Measurements from ENCODE around the gene MGAT5.
"Not testable (repeated sequence)": the region's sequence is repeated elsewhere in the genome, so short reads cannot be mapped to it uniquely, and the experiment has no call there.

MGAT5 gene

DNA sequence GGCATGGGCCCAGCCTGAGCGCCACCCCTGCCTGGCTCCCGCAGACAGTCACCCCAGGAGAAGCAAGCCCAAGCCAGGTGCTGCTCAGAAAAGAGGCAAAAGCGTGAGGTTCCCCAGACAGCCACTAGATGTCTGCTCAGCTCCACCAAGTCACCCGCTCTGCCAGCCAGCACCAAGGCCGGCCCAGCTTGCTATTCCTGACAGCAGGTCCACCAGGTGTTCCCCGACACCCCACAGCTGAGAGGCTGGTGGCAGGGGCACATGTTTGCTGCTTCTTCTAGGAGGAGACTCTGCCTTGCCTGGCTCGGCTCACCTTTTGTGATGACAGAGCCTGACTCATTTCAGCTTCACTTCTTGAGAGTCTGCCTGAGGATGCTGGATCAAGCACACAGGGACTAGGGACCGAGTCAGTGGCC lies 206.7 kb downstream of the MGAT5 start:
- Mint-ChIP-seq H3K4me1 (ENCODE audit: low read depth) (peaks cover 21% of the 10 kb centered on the region), H3K4me3 (no peak overlapping the region), H3K9me3 (no peaks in the 10 kb centered on the region), H3K36me3 (ENCODE audit: low read depth) (peaks cover 2% of the 10 kb centered on the region), H3K27me3 (no peaks in the 10 kb centered on the region), H3K27ac (peak overlapping the region; percentile 47)
- intact Hi-C loops (cut with micrococcal nuclease): no loop called here

DNA sequence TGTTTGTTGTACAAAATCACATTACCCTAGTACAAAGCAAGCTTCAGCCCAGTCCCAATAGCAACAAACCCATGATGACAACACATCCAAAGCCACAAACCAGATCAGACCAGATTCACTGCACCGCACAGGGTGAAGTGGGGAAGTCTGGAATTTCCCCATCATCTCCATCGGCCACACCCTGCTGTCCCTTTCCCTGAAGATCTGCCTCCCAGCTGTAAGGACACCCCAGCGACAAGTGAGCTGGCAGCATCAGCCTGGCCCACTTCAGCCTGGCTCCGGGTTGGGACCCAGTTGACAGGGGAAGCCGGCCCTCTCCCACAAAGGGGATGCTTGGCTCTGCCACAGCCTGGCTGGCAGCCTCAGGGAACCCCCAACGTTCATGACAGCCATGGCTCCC lies 207.6 kb downstream of the MGAT5 start:
- no peaks in the 10 kb centered on the region for H3K9me3 Mint-ChIP-seq
- H3K36me3 Mint-ChIP-seq (ENCODE audit: low read depth): no peaks in the 10 kb centered on the region
- peaks cover 21% of the 10 kb centered on the region for H3K4me1 Mint-ChIP-seq (ENCODE audit: low read depth)
- peak overlapping the region; percentile 47 for H3K27ac Mint-ChIP-seq
- intact Hi-C loops (cut with micrococcal nuclease): no loop called here
- H3K27me3 Mint-ChIP-seq: no peaks in the 10 kb centered on the region
- no peak overlapping the region for H3K4me3 Mint-ChIP-seq

DNA sequence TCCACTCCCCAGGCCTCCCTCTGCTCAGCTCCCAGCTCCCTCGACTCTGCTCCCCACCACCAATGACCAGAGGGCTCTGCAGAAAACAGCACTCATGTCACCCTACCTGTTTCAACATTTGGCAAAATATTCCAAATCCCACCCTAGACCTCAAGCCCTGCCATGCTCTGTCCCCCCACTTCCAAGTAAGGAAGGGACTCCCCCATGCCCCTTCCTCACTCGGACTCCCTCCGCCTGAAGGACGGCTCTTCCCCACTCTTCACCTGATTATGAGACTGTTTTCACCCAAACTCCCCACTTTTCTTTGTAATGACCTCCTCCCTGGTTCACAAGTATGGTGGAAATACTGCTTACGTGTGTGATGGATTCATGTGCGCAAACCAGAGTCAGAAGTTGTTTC lies 208.4 kb downstream of the MGAT5 start:
- intact Hi-C loops (cut with micrococcal nuclease): no loop called here
- Mint-ChIP-seq H3K9me3 (no peaks in the 10 kb centered on the region), H3K4me1 (ENCODE audit: low read depth) (peaks cover 21% of the 10 kb centered on the region), H3K36me3 (ENCODE audit: low read depth) (no peaks in the 10 kb centered on the region), H3K27ac (peak overlapping the region; percentile 47), H3K4me3 (no peak overlapping the region), H3K27me3 (no peaks in the 10 kb centered on the region)

DNA sequence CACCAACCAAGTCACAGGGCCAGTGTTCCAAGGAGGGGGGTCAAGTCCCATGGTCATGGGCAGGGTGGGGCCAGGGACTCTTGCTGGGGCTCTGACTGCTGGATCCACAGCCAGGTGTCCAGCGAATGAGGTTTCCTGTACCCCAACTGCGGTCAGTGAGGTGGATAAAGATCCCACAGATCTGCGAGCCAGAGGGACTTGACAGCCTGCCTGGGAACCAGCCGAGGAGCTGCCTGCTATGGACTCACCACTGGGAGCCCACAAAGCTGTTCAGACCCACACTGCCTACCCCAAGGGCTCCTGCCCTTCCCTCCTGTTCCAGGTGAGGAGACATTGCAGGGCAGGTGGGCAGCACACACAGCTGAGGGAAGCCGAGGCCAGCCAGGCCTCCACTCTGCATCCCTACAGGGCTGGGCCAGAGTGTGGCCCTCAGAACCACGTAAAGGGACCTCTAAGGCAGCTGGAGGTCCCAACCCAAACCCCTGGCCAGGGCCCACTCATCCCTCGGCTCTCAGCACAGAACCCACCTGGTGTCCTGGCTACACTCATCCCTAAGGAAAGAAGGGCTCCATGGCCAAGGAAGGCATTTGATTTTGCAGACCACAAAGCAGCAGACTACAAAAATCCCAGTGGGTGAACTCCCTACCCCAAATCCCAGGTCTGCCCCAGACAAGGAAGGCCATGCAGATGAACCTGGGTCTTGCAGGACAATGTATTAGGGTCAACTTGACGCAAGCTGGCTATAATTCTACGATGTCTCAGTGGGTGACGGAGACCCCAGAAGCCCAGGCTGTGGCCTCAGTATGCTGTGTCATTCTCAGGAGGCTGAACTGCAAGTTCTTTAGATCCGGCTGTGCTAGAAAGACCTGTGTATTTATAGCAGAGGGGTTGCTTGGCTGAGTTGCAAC lies 209.2 kb downstream of the MGAT5 start:
- intact Hi-C loops (cut with micrococcal nuclease): no loop called here
- Mint-ChIP-seq H3K4me1 (ENCODE audit: low read depth) (peaks cover 21% of the 10 kb centered on the region), H3K9me3 (no peaks in the 10 kb centered on the region), H3K4me3 (no peak overlapping the region), H3K36me3 (ENCODE audit: low read depth) (no peaks in the 10 kb centered on the region), H3K27me3 (no peaks in the 10 kb centered on the region), H3K27ac (peak overlapping the region; percentile 50)

DNA sequence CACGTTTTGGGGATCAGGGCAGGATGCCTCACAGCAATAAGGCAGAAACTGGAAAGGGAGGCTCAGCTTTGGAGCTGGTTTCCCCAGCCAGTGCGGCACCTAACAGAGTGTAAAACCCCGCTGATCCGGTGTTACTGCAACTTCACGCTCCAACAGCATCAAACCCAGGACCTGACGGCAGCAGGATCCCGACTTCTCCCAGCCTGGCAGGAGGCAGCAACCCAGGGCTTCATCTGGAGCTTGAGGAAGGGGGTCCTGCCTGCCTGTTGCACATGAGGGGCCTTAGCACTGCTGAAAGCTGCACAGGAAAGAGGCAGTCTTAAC lies 209.8 kb downstream of the MGAT5 start:
- H3K27ac Mint-ChIP-seq: no peak overlapping the region
- H3K27me3 Mint-ChIP-seq: no peaks in the 10 kb centered on the region
- H3K4me1 Mint-ChIP-seq (ENCODE audit: low read depth): peaks cover 21% of the 10 kb centered on the region
- no peaks in the 10 kb centered on the region for H3K36me3 Mint-ChIP-seq (ENCODE audit: low read depth)
- no peak overlapping the region for H3K4me3 Mint-ChIP-seq
- no peaks in the 10 kb centered on the region for H3K9me3 Mint-ChIP-seq
- intact Hi-C loops (cut with micrococcal nuclease): no loop called here

DNA sequence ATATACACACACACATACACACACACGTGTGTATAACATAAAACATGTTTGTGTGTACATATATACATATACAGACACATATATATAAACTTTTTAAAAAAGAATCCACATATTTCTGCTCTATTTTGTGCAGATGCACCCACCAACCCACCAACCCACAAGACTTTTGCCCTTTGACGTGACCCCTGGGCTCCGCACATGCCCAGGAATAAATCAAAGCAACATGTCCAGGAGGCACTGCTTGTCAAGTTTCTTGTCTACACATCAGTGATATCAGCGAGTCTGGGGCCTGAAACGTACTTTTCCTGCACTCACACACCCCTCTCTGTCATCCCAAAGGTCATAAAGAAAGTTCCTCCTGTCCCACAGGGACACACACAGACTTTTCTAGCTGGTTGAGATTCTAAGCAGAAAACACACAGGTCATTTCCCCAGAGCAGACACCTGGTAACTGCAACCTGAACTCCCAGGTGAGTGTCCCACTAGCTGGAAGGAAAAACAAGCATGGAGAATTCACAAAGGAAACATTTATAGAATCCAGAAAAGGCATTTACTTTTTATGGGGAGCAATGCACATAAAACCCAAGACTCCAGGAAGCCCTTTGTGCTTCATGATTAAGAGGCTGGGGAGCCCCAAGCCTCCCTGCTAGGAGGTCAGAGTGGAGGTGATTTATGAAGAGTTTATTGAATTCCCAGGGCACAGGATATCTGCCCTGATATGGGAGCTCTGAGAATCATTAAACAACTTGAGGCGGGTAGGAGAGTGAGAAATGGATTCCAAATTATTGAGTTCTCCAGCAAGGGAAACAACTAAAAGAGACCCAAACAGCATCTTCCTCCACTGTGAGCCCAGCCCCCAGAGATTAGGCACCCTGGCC lies 211.6 kb downstream of the MGAT5 start:
- intact Hi-C loops (cut with micrococcal nuclease): no loop called here
- H3K4me3 Mint-ChIP-seq: no peak overlapping the region
- H3K27ac Mint-ChIP-seq: peak overlapping the region; percentile 20

DNA sequence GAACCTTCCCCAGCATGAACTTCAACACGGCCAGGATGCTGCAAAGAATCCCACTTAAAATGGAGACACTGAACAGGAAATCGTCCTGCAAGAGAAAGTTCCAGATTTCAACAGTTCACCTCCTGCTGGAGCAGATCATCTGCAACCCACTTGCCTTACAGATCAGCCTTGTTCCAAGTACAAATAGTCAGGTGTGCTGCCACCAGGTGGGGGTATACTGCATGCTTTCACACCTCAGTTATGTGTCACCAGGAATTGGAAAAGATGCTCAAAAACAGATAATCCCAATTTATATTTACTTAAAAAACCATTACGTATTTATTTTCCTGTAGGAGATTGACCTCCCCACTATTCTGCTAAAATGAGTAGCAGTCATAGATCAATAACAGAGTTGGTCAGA lies 212.3 kb downstream of the MGAT5 start:
- H3K9me3 Mint-ChIP-seq: no peaks in the 10 kb centered on the region
- H3K27ac Mint-ChIP-seq: no peak overlapping the region
- H3K4me3 Mint-ChIP-seq: no peak overlapping the region
- peaks cover 12% of the 10 kb centered on the region for H3K4me1 Mint-ChIP-seq (ENCODE audit: low read depth)
- no peaks in the 10 kb centered on the region for H3K27me3 Mint-ChIP-seq
- intact Hi-C loops (cut with micrococcal nuclease): no loop called here
- no peaks in the 10 kb centered on the region for H3K36me3 Mint-ChIP-seq (ENCODE audit: low read depth)

More for the DNA sequence above, 211.6 kb downstream of the MGAT5 start:
- Mint-ChIP-seq H3K4me1 (ENCODE audit: low read depth) (peaks cover 18% of the 10 kb centered on the region), H3K36me3 (ENCODE audit: low read depth) (no peaks in the 10 kb centered on the region), H3K9me3 (no peaks in the 10 kb centered on the region), H3K27me3 (no peaks in the 10 kb centered on the region)

DNA sequence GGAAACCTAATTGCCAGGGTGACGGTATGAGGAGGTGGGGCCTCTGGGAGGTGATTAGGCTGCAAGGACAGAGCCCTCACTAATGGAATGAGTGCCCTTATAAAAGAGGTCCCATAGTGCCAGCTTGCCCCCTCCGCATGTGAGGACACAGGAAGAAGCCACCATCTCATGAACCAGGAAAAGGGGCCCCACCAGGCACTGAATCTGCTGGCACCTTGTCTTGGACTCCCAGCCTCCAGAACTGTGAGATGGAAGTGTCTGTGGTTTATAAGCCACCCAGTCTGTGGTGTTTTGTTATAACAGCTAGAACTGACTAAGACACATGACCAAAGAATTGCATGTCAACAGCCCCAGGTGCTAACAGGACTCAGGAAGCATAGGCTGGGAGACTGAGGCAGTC lies 214.3 kb downstream of the MGAT5 start:
- H3K4me3 Mint-ChIP-seq: no peak overlapping the region
- H3K4me1 Mint-ChIP-seq (ENCODE audit: low read depth): no peaks in the 10 kb centered on the region
- no peak overlapping the region for H3K27ac Mint-ChIP-seq
- no peaks in the 10 kb centered on the region for H3K9me3 Mint-ChIP-seq
- no peaks in the 10 kb centered on the region for H3K36me3 Mint-ChIP-seq (ENCODE audit: low read depth)
- H3K27me3 Mint-ChIP-seq: no peaks in the 10 kb centered on the region
- intact Hi-C loops (cut with micrococcal nuclease): no loop called here

DNA sequence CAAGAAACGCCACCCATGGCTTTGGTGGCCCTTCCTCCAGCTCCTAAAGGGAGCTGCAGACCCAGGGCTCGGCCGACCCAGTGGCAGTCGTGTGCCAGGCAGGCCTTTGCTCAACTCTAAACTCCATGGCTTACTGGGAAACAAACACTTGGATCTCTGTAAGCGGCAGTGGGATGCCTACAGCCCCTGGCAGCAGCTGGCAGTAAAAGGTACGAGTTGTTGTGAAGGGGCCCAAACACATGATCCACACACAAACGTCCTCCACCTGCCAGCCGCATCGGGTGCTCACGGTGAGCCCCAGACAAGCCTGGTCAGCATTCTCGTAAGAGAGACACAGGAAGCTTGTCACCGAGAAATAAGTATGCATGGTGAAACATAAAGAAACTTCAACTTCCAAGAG lies 214.9 kb downstream of the MGAT5 start:
- no peaks in the 10 kb centered on the region for H3K4me1 Mint-ChIP-seq (ENCODE audit: low read depth)
- H3K36me3 Mint-ChIP-seq (ENCODE audit: low read depth): no peaks in the 10 kb centered on the region
- H3K27me3 Mint-ChIP-seq: no peaks in the 10 kb centered on the region
- H3K4me3 Mint-ChIP-seq: no peak overlapping the region
- no peak overlapping the region for H3K27ac Mint-ChIP-seq
- intact Hi-C loops (cut with micrococcal nuclease): no loop called here
- H3K9me3 Mint-ChIP-seq: no peaks in the 10 kb centered on the region

DNA sequence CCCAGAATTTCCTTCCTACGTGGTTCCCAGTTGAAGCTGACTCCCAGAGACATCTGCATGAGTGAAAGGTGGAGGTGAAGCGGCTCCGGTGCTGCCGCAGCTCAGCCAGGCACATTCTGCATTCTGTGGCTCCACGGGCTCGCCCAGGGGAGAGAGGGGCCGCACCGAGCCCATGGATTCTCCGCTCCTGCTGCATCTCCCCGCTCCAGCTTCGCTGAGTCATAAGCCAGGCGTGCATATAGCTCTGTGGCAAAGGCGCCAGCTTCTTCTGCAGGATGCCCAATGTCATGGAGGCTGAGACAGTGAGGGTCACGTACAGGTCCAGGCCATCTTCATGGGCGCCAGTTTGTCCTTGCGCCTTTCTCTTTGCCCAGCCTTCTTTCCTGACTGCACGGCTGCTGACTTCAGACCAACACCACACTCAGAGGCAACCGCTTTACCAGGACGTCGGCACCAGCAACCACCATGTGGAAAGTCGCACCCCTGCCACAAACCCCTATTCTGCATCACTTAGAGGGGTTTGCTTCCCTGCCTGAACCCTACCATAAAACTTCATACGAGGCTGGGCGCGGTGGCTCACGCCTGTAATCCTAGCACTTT lies 215.7 kb downstream of the MGAT5 start:
- Mint-ChIP-seq H3K27me3 (no peaks in the 10 kb centered on the region), H3K4me1 (ENCODE audit: low read depth) (no peaks in the 10 kb centered on the region), H3K27ac (no peak overlapping the region), H3K36me3 (ENCODE audit: low read depth) (no peaks in the 10 kb centered on the region), H3K9me3 (no peaks in the 10 kb centered on the region), H3K4me3 (no peak overlapping the region)
- intact Hi-C loops (cut with micrococcal nuclease): loop anchor here (10.0 kb wide), 1 partner anchor 325 kb away; no protein-coding TSS in a partner anchor

DNA sequence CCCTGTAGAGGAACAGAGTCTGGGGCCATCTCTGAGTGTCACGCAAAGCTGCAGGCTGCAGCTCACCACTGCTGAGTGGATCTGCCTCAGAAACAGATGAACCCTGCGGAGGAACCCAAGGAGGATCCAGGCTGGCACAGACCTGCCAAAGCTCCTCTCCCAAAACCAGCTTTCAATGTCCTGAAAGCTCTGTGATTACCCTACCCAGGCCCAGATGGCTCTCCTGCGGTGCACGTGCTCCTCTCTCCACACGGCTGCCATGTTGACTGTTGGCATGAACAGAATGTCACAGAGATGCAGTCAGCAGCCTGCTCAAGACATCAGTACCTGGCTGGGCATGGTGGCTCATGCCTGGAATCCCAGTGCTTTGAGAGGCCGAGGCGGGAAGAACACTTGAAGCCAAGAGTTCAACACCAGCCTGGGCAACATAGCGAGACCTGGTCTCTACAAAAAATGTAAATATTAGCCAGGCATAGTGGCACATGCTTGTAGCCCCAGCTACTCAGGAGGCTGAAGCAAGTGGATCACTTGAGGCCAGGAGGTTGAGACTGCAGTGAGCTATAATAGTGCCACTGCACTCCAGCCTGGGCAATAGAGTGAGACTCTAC lies 216.8 kb downstream of the MGAT5 start:
- no peaks in the 10 kb centered on the region for H3K9me3 Mint-ChIP-seq
- H3K27ac Mint-ChIP-seq: no peak overlapping the region
- intact Hi-C loops (cut with micrococcal nuclease): loop anchor here (10.0 kb wide), 1 partner anchor 324 kb away; no protein-coding TSS in a partner anchor
- H3K27me3 Mint-ChIP-seq: no peaks in the 10 kb centered on the region
- H3K4me3 Mint-ChIP-seq: no peak overlapping the region
- H3K4me1 Mint-ChIP-seq (ENCODE audit: low read depth): no peaks in the 10 kb centered on the region
- no peaks in the 10 kb centered on the region for H3K36me3 Mint-ChIP-seq (ENCODE audit: low read depth)

DNA sequence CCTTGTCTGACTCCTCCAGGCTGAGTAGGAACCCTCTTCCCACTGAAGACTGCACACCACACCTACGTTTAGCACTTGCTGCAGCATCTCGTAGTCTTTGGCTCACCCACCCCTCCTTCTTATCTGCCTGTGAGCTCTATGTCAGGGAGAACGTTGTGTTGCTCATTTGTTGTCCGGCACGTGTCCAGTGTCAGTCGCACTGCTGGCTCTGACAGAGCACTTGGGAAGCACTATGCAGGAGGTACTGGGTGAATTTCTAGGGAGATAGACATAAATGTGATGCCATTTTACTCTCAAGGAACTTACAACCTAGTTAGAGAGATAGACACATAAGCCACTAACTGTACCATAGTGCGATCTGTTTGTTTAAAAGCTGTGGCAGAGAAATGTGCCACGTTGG lies 223.1 kb downstream of the MGAT5 start:
- H3K36me3 Mint-ChIP-seq (ENCODE audit: low read depth); H3K27ac Mint-ChIP-seq; H3K4me3 Mint-ChIP-seq; H3K4me1 Mint-ChIP-seq (ENCODE audit: low read depth); H3K27me3 Mint-ChIP-seq; H3K9me3 Mint-ChIP-seq: not testable (repeated sequence)
- intact Hi-C loops (cut with micrococcal nuclease): loop anchor here (10.0 kb wide), 1 partner anchor 318 kb away; no protein-coding TSS in a partner anchor

DNA sequence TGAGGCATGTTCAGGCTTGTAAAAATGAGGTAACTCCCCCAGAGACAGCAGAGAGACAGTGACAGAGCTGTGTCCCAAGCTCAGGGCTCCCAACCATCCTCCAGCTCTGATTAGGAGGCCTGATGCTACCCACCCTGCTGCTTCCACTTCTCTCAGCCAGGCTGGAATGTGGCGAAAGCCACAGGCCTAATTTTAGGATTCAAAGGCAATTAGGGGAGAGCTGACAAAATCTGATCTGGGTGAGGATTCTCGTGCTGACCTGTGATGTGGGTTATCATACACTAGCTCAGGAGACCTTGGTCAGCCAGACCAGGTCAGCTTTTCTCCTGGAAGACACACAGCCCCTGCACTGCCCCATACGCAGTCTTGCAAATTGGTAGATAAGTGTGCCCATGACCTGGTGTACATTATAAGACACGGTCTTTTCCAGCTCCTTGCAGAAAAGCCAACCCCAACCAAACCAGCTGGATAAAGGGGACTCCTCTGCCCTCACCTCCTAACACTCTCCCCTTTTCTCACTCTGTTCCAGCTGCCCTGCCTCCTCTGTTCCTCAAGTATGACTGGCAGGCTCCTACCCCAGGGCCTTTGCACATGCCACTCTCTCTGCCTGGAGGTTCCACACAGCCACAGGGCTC lies 225.9 kb downstream of the MGAT5 start:
- H3K9me3 Mint-ChIP-seq: no peaks in the 10 kb centered on the region
- intact Hi-C loops (cut with micrococcal nuclease): loop anchor here (10.0 kb wide), 1 partner anchor 315 kb away; no protein-coding TSS in a partner anchor
- no peaks in the 10 kb centered on the region for H3K36me3 Mint-ChIP-seq (ENCODE audit: low read depth)
- no peaks in the 10 kb centered on the region for H3K27me3 Mint-ChIP-seq
- no peak overlapping the region for H3K4me3 Mint-ChIP-seq
- H3K4me1 Mint-ChIP-seq (ENCODE audit: low read depth): no peaks in the 10 kb centered on the region
- H3K27ac Mint-ChIP-seq: no peak overlapping the region
